ENCODE measurements around the gene ATP11B. TPM values are rescaled to one million over a fixed set of nuclear protein-coding genes. Genes with fewer than 3 reads are reported as not detected.

Gene ATP11B
- total and polyA plus RNA-seq, 7 donors, result 4.0 to 23.9 (median 18.8) TPM

DNA sequence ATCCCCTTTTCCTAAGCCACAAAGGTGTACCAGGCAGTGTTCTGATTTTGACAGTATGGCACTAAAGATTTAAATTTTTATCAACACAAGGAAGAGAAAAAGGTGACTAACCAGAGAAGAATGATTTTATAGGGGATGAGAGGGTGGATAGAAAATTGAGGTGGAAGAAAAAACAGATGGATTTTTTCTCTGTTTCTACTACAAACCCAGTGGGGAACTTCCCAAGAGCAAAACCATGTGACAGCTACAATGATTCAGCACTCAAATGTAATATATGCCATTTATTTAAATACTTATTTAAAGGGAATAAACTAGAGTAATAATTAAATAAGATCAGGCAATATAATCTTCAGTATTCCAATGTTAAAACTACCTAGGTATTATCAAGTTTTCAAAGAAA is 176.0 kb downstream of the ATP11B start:
- TF ChIP-seq, protein P1, sequence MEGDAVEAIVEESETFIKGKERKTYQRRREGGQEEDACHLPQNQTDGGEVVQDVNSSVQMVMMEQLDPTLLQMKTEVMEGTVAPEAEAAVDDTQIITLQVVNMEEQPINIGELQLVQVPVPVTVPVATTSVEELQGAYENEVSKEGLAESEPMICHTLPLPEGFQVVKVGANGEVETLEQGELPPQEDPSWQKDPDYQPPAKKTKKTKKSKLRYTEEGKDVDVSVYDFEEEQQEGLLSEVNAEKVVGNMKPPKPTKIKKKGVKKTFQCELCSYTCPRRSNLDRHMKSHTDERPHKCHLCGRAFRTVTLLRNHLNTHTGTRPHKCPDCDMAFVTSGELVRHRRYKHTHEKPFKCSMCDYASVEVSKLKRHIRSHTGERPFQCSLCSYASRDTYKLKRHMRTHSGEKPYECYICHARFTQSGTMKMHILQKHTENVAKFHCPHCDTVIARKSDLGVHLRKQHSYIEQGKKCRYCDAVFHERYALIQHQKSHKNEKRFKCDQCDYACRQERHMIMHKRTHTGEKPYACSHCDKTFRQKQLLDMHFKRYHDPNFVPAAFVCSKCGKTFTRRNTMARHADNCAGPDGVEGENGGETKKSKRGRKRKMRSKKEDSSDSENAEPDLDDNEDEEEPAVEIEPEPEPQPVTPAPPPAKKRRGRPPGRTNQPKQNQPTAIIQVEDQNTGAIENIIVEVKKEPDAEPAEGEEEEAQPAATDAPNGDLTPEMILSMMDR (IDR thresholded peaks at IDR 0.05), result no peak
- Histone ChIP-seq H3K4me1 (peaks cover 26% of the 10 kb centered on the region), H3K4me3 (no peak overlapping the region), H3K36me3 (ENCODE audit: insufficient read depth in 1 of 2, low read depth in 1 of 2) (no peaks in the 10 kb centered on the region), H3K9me3 (no peaks in the 10 kb centered on the region), H3K27ac (peak overlapping the region; percentile 37), H3K27me3 (ENCODE audit: insufficient read depth in 3 of 3, low read length in 2 of 3) (no peaks in the 10 kb centered on the region)
- DNase-seq, result no peak
- no peak for ATAC-seq
- intact Hi-C loops (cut with DNase I), result no loop called here

DNA sequence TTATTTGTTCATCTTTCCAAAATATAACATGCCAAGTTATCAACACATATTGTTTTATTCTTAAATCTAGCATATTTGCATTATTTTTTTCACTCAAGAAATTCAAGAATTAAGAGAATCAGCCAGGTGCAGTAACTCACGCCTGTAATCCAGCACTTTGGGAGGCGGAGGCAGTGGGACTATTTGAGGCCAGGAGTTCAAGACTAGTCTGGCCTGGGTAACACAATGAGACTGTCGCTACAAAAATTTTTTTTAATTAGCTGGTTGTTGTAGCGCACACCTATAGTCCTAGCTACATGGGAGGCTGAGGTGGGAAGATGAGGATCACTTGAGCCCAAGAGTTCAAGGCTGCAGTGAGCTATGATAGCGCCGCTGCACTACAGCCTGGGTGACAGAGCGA is 176.5 kb downstream of the ATP11B start:
- DNase-seq (no peak), ATAC-seq (peak in 1 of 4 donors; percentile 34)
- TF ChIP-seq, protein P1 (IDR thresholded peaks at IDR 0.05), result no peak
- Histone ChIP-seq H3K36me3 (ENCODE audit: insufficient read depth in 1 of 2, low read depth in 1 of 2) (no peaks in the 10 kb centered on the region), H3K4me3 (no peak overlapping the region), H3K27ac (peak overlapping the region; percentile 37), H3K9me3 (no peaks in the 10 kb centered on the region), H3K4me1 (peaks cover 28% of the 10 kb centered on the region), H3K27me3 (ENCODE audit: insufficient read depth in 3 of 3, low read length in 2 of 3) (no peaks in the 10 kb centered on the region)
- WGBS, 3 donors, result 89 to 98% (median 95%) methylated on average over 7 of the region's 7 CpGs
- intact Hi-C loops (cut with DNase I), result no loop called here

DNA sequence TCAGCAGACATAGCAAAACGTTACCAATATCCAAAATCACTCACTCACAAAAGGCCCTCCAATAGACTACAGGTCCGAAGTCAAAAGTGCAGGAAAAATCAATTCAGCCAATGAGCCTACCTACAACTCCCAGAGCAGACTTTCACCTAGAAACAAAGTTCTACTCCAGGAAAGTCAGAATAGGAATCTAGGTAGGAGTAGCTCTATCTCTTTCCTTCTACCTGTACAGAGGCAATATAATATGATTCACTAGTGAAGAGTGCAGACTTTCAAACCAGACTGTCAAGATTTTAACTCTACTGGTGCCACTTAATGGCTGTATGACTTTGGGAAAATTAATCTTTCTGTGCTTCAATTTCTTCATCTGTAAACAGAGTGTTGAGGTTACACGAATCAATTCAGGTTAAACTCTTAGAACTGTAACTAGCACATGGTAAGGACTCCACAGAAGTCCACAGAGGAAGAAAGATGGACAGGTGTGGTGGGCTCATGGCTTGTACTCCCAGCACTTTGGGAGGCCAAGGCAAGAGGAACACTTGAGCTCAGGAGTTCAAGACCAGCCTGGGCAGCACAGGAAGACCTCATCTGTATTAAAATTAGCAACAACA is 177.6 kb downstream of the ATP11B start:
- no peaks in the 10 kb centered on the region for H3K36me3 ChIP-seq (ENCODE audit: insufficient read depth in 1 of 2, low read depth in 1 of 2)
- DNase-seq (no peak), ATAC-seq (no peak)
- no peaks in the 10 kb centered on the region for H3K27me3 ChIP-seq (ENCODE audit: insufficient read depth in 3 of 3, low read length in 2 of 3)
- H3K9me3 ChIP-seq, result no peaks in the 10 kb centered on the region
- 73 to 87% (median 76%) methylated on average over 3 of the region's 3 CpGs for WGBS, 3 donors
- no peak overlapping the region for H3K4me3 ChIP-seq
- no peak overlapping the region for H3K27ac ChIP-seq
- intact Hi-C loops (cut with DNase I), result no loop called here
- H3K4me1 ChIP-seq, result peaks cover 31% of the 10 kb centered on the region
- TF ChIP-seq, protein P1 (IDR thresholded peaks at IDR 0.05), result no peak

Other genes with a start within 250 kb of the ATP11B start
- 10 to 100 TPM; 41.5 to 97.8 (median 50.7) TPM for gene DCUN1D1, start 187.0 kb downstream of the ATP11B start, total RNA-seq
- gene DCUN1D1, start 187.0 kb downstream of the ATP11B start, polyA plus RNA-seq, result 10 to 100 TPM; 11.6 to 57.7 (median 25.8) TPM